Psoas muscle (tissue), 8 donors: Measurements from ENCODE around the gene PIMREG. TPM values are rescaled to one million over a fixed set of nuclear protein-coding genes. Genes with fewer than 3 reads are reported as not detected.
A peak's percentile ranks its signal among the peaks of the same experiment; 100 is the strongest.

Experiments
- ATAC-seq, 4 donors: fragments of 200-7000 bp; cut with Tn5 transposase; one replicate each; pipeline ENCODE4 v1.9.1; 2020; ENCODE audit warnings: moderate library complexity in 3 of 4, mild to moderate bottlenecking in 2 of 4
- DNase-seq, 2 donors: peaks; one replicate each; pipeline ENCODE4 v3.0.0-alpha.2; 2020
- H3K27ac ChIP-seq: fragments of 200-600 bp; one replicate; pipeline ENCODE4 v1.8.0; 2022
- H3K27me3 ChIP-seq, 3 donors: fragments of 200-600 bp in 1 of 3; one replicate each; pipeline versions ENCODE4 v1.6.1 to v1.8.0; 2013 to 2022; ENCODE audit warnings: low read length in 2 of 3, mild to moderate bottlenecking in 2 of 3, moderate library complexity in 1 of 3; ENCODE audit not compliant: insufficient read depth in 3 of 3
- H3K36me3 ChIP-seq, 2 donors: fragments of 200-600 bp in 1 of 2; one replicate each; pipeline versions ENCODE4 v1.6.1 to v1.8.0; 2013 to 2022; ENCODE audit warnings: low read depth in 1 of 2, mild to moderate bottlenecking in 1 of 2, moderate library complexity in 1 of 2; ENCODE audit not compliant: insufficient read depth in 1 of 2
- H3K4me1 ChIP-seq: fragments of 200-600 bp; one replicate; pipeline ENCODE4 v1.8.0; 2022
- H3K4me3 ChIP-seq: fragments of 200-600 bp; one replicate; pipeline ENCODE4 v1.8.0; 2022; ENCODE audit warnings: mild to moderate bottlenecking
- H3K9me3 ChIP-seq: fragments of 200-600 bp; one replicate; pipeline ENCODE4 v1.8.0; 2022
- WGBS, 3 donors: extraction: QIAGEN DNeasy Blood & Tissue Kit; methylation state at CpG; one replicate each; pipeline versions ENCODE4 v1.1.6 to v1.1.7; 2013; 5-methylcytosine and 5-hydroxymethylcytosine counted together
- intact Hi-C, 2 donors: fragments of 100-400 bp; cut with DNase I; formaldehyde crosslinking; loops; one replicate each; pipeline versions ENCODE4 v1.11.0 to v1.14.2; 2022
- polyA plus RNA-seq, 3 donors: library from polyadenylated mRNA; stranded (reverse); fragments of 200-250 nt; gene quantifications; one replicate each; pipeline ENCODE4 v1.2.3, GENCODE V29; 2013
- total RNA-seq, 4 donors: library from RNA; stranded (reverse); fragmentation: NEBNext Ultra II Directional in 2 of 4; extraction: Animal tissue kit (Norgen Biotek cat#: 25700) in 2 of 4; gene quantifications; one replicate each; pipeline versions ENCODE4 v1.2.1 to v1.2.4, GENCODE V29; 2021 to 2023
- TF ChIP-seq, protein P1 (sequence below): fragments of 200-600 bp; IDR thresholded peaks from one replicate; pipeline ENCODE4 v1.8.0; 2022; ENCODE audit warnings: antibody characterized with exemption
- donor health status: healthy with polysubstance abuse.
- donor health status: DM: no; HTN: no; CAD: no; lungs with moderate emphysema.
- donor health status: Bipolar disorder and iron deficiency.
- donor health status: healthy.
- donor health status: DM: yes; HTN: yes; CAD: no.
- donor health status: DM: no; HTN: no; CAD: no.
- donor health status: DM: no; HTN: no; CAD: no.
- donor health status: DM: yes; HTN: yes; CAD: no.

Gene PIMREG
- total and polyA plus RNA-seq, 7 donors: 0.18 to 0.38 (median 0.21) TPM; not detected in 4

DNA sequence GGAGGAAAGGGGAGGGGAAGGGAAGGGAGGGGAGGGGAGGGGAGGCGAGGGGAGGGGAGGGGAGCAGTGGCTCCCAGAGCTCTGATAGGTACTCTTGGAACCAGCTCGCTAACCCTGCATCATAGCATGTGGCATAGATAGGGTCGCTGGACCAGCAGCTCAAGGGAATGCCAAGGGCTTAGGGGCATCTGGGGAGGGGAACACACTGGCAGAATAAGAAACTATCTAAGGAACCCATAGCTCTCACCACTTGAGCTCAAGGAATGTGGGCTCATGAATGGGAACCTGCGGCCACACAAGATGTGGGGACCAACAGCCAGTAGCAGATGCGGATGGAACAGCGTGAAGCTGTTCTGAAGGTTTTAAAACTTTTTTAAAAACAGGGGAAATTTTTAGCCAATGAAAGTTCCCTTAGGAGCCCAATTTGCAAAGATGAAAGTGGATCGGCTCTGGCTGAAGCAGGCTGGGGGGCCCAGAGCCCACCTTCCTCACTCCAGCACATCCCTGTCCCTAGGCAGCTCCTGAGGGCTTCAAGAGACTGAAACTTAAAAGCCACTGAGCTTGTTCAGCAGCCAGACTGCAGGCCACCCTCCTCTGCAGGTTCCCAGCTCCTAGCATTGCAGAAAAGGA is 46.9 kb downstream of the PIMREG start:
- TF ChIP-seq, protein P1, sequence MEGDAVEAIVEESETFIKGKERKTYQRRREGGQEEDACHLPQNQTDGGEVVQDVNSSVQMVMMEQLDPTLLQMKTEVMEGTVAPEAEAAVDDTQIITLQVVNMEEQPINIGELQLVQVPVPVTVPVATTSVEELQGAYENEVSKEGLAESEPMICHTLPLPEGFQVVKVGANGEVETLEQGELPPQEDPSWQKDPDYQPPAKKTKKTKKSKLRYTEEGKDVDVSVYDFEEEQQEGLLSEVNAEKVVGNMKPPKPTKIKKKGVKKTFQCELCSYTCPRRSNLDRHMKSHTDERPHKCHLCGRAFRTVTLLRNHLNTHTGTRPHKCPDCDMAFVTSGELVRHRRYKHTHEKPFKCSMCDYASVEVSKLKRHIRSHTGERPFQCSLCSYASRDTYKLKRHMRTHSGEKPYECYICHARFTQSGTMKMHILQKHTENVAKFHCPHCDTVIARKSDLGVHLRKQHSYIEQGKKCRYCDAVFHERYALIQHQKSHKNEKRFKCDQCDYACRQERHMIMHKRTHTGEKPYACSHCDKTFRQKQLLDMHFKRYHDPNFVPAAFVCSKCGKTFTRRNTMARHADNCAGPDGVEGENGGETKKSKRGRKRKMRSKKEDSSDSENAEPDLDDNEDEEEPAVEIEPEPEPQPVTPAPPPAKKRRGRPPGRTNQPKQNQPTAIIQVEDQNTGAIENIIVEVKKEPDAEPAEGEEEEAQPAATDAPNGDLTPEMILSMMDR: no peak
- Histone ChIP-seq H3K27me3 (peaks cover 0 to 5% (median 0%) of the 10 kb centered on the region in 3 donors), H3K9me3 (no peaks in the 10 kb centered on the region), H3K4me3 (no peak overlapping the region), H3K36me3 (no peaks in the 10 kb centered on the region), H3K27ac (no peak overlapping the region), H3K4me1 (no peaks in the 10 kb centered on the region)
- DNase-seq (peak in 1 of 2 donors; percentile 20), ATAC-seq (no peak)
- intact Hi-C loops: no loop called here
- WGBS, 3 donors: 81 to 85% (median 82%) methylated on average over 7 of the region's 7 CpGs

DNA sequence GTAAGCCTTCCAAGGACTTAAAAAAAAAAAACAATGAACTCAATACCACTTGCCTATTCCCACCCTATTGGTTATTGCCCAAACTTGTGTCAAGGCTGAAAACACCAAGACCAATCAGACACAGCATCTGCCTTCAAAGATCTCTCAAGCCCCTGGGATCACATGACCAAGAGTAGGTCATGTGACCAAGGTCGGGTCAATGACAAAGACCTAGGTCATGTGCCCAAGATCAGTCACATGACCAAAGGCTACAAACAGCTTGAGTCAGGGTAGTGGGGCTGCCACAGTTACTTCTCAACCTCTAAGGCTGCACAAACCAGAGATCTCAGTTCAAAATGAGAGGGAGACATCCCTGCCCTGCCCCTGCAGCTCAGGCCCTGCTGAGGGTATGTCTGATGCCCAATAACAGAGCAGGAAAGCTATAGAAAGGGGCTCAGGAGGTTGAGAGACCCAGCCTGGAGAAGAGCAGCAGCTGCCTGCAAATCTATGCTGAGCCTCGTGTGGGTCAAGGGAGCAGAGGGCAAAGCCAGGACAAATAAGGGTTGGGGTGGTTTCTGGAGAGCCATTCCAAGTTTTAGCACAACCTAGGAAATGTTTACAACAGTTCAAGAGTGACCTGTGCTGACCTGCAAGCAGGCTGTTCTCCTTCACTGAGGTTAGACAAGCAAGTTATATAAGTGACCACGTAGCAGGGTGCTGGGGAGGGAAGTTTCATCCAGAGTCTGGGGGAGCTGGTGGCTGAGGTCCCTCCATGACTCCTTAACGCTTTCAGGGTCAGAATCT is 48.8 kb downstream of the PIMREG start:
- TF ChIP-seq, protein P1: no peak
- Histone ChIP-seq H3K27ac (no peak overlapping the region), H3K9me3 (no peaks in the 10 kb centered on the region), H3K36me3 (no peaks in the 10 kb centered on the region), H3K4me1 (peaks cover 3% of the 10 kb centered on the region), H3K4me3 (no peak overlapping the region), H3K27me3 (peaks cover 0 to 3% (median 0%) of the 10 kb centered on the region in 3 donors)
- ATAC-seq: no peak
- intact Hi-C loops: no loop called here
- 72 to 76% (median 75%) methylated on average over 4 of the region's 4 CpGs for WGBS, 3 donors
- peak in 1 of 2 donors; percentile 8 for DNase-seq

DNA sequence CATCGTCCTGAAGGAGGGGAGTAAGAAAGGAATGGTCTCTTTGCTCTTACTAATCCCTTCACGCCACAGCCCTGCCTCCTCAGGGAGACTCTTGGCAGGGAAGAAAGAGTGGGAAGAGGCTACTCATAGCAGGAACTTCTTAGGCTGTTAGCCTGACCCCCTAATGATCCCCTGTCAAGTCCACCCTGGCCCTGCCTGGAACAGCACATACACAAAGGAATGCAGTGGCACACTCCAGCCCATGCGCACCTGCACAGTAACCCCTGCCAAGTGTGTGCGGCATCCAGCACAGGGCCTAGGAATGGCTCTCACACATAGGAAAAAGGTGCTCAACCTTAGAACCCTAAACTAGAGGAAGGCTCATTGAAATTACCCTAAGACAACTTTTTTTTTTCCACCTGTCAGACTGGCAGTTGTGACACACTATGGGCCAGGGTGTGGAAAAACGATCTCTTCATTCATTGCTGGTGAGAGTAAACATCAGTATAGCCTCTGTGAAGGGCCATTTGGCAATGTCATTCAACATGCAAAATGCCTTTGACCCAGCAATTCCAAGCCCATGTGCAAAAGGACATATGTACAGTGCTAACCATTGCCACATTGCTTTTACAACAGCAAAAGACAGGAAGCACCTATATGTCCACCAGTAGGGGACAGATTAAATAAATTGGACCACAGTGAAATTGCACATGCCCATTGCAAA is 50.1 kb downstream of the PIMREG start:
- intact Hi-C loops: no loop called here
- 54 to 59% (median 59%) methylated on average over 5 of the region's 5 CpGs for WGBS, 3 donors
- Histone ChIP-seq H3K27ac (no peak overlapping the region), H3K36me3 (no peaks in the 10 kb centered on the region), H3K4me1 (peaks cover 3% of the 10 kb centered on the region), H3K27me3 (peaks cover 0 to 3% (median 0%) of the 10 kb centered on the region in 3 donors), H3K9me3 (no peaks in the 10 kb centered on the region), H3K4me3 (no peak overlapping the region)
- TF ChIP-seq, protein P1: no peak
- DNase-seq: peak in 1 of 2 donors; percentile 35
- peak in 2 of 4 donors; percentile 36 to 67 for ATAC-seq

DNA sequence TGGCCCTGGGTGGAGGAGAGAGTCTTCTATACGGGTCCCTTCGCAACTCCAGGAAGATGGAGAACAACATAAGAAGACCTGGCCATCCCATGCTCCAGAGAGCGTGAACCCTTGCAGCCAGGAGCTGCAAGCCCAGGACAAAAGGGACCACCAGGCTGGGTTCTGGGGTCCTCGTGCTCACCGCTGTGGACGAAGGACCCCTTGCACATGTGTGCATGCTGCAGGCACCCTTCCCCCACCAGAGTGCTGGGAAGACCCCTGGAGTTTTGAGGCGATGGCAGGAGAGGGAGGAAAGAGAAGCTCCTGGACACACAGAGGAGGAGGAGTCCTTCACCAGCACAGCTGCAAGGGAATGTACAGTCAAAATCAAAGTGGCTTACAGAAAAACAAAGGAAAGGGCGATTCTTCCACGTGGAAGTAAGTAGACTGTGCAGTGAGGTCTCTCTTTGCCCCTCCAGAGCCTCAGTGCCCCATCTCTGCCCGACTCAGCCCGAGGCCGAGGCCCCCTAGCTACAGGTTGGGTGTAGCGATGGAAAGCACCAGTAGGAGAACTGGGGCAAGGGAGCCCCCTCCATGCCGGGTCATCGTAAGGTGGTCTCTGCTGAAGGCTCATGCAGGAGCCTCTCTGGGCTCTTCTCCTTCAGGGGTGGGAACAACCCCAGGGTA is 51.3 kb downstream of the PIMREG start:
- H3K4me1 ChIP-seq: peaks cover 3% of the 10 kb centered on the region
- intact Hi-C loops: no loop called here
- H3K9me3 ChIP-seq: no peaks in the 10 kb centered on the region
- peaks cover 0 to 3% (median 0%) of the 10 kb centered on the region in 3 donors for H3K27me3 ChIP-seq
- ATAC-seq: no peak
- 71 to 77% (median 73%) methylated on average over 15 of the region's 15 CpGs for WGBS, 3 donors
- H3K4me3 ChIP-seq: no peak overlapping the region
- DNase-seq: peak in 1 of 2 donors; percentile 31
- H3K27ac ChIP-seq: no peak overlapping the region
- TF ChIP-seq, protein P1: no peak
- H3K36me3 ChIP-seq: no peaks in the 10 kb centered on the region
